Naive thymus-derived CD4-positive, alpha-beta T cell (primary cell): ENCODE data around the gene BTNL8. TPM values are rescaled to one million over a fixed set of nuclear protein-coding genes. Genes with fewer than 3 reads are reported as not detected.

Source experiments
- ATAC-seq: fragments of 150-1000 bp; cut with Tn5 transposase; 2 replicates; pipeline ENCODE4 v1.10.0; 2021; ENCODE audit warnings: mild to moderate bottlenecking, moderate library complexity
- CTCF ChIA-PET: fragments of 350-600 bp; sonication (Branson Sonifier 250); formaldehyde crosslinking; loops from one replicate; lab custom pipeline; 2021; ENCODE audit warnings: antibody characterized with exemption; lab: Charles Lee
- POLR2A ChIA-PET: fragments of 350-600 bp; sonication (Branson Sonifier 250); formaldehyde crosslinking; loops from one replicate; lab custom pipeline; 2021; ENCODE audit warnings: antibody characterized with exemption, inconsistent platforms; lab: Charles Lee
- DNase-seq, 9 donors: peaks; one replicate each; pipeline versions ENCODE4 v3.0.0 to v3.0.0-alpha.2; 2020 to 2022; ENCODE audit warnings: mixed read lengths in 1 of 9
- H3K27ac ChIP-seq: one replicate; pipeline ENCODE4 v1.7.0; 2013; ENCODE audit warnings: mild to moderate bottlenecking, low read depth, low read length, moderate library complexity
- H3K27me3 ChIP-seq, 2 donors: one replicate each; pipeline ENCODE4 v1.7.0; 2013; ENCODE audit warnings: low read length in 2 of 2, mild to moderate bottlenecking in 2 of 2, moderate library complexity in 2 of 2; ENCODE audit not compliant: control insufficient read depth in 2 of 2, insufficient read depth in 2 of 2
- H3K36me3 ChIP-seq, 3 experiments: 1 replicate in 2 of 3; 2 replicates in 1 of 3; pipeline ENCODE4 v1.7.0; 2013; ENCODE audit warnings: low read length in 3 of 3, mild to moderate bottlenecking in 3 of 3, moderate library complexity in 1 of 3; ENCODE audit not compliant: insufficient read depth in 3 of 3, control insufficient read depth in 2 of 3
- H3K4me1 ChIP-seq, 2 donors: one replicate each; pipeline ENCODE4 v1.7.0; 2013; ENCODE audit warnings: low read length in 2 of 2, mild to moderate bottlenecking in 2 of 2, moderate library complexity in 1 of 2; ENCODE audit not compliant: control insufficient read depth in 2 of 2, insufficient read depth in 2 of 2
- H3K4me3 ChIP-seq: 2 replicates; pipeline ENCODE4 v1.7.0; 2013; ENCODE audit warnings: mild to moderate bottlenecking, low read length
- H3K9me3 ChIP-seq, 3 experiments: 1 replicate in 2 of 3; 2 replicates in 1 of 3; pipeline ENCODE4 v1.7.0; 2013; ENCODE audit warnings: low read length in 3 of 3; ENCODE audit not compliant: control insufficient read depth in 2 of 3
- H3K27ac Mint-ChIP-seq, 9 donors: one replicate each; pipeline ENCODE4 v1.8.0; 2020 to 2022; ENCODE audit warnings: mixed read lengths in 9 of 9, mild to moderate bottlenecking in 8 of 9, moderate library complexity in 5 of 9, inconsistent platforms in 2 of 9
- H3K27me3 Mint-ChIP-seq, 5 donors: one replicate each; pipeline ENCODE4 v1.8.0; 2021 to 2022; ENCODE audit warnings: mixed read lengths in 5 of 5, mild to moderate bottlenecking in 1 of 5
- H3K36me3 Mint-ChIP-seq, 5 donors: one replicate each; pipeline ENCODE4 v1.8.0; 2020 to 2022; ENCODE audit warnings: mixed read lengths in 5 of 5, mild to moderate bottlenecking in 3 of 5, inconsistent platforms in 1 of 5
- H3K4me1 Mint-ChIP-seq, 7 donors: one replicate each; pipeline ENCODE4 v1.8.0; 2020 to 2022; ENCODE audit warnings: mixed read lengths in 7 of 7, mild to moderate bottlenecking in 3 of 7, inconsistent platforms in 1 of 7
- H3K4me3 Mint-ChIP-seq, 10 donors: one replicate each; pipeline ENCODE4 v1.8.0; 2020 to 2022; ENCODE audit warnings: mild to moderate bottlenecking in 10 of 10, mixed read lengths in 10 of 10, moderate library complexity in 6 of 10, inconsistent platforms in 2 of 10
- H3K9me3 Mint-ChIP-seq, 11 donors: one replicate each; pipeline ENCODE4 v1.8.0; 2020 to 2022; ENCODE audit warnings: mixed read lengths in 11 of 11, mild to moderate bottlenecking in 4 of 11, inconsistent platforms in 1 of 11, moderate library complexity in 1 of 11
- intact Hi-C, 2 donors: fragments of 100-400 bp; cut with micrococcal nuclease; formaldehyde crosslinking; loops; one replicate each; pipeline ENCODE4 v1.15.1; 2023
- polyA plus RNA-seq, 2 donors: library from polyadenylated mRNA; unstranded; fragments of 300-500 nt; fragmentation: Illumina TruSeq; gene quantifications; one replicate each; pipeline ENCODE4 v1.2.3, GENCODE V29; 2021
- total RNA-seq, 6 experiments: library from RNA in 5 of 6; stranded (reverse) in 5 of 6; gene quantifications; 1 replicate in 5 of 6; 2 replicates in 1 of 6; pipeline ENCODE4 v1.2.3 and lab custom pipeline; 2021 to 2026

The BTNL8 gene
- total and polyA plus RNA-seq, 7 experiments from 2014 or later = not detected

DNA sequence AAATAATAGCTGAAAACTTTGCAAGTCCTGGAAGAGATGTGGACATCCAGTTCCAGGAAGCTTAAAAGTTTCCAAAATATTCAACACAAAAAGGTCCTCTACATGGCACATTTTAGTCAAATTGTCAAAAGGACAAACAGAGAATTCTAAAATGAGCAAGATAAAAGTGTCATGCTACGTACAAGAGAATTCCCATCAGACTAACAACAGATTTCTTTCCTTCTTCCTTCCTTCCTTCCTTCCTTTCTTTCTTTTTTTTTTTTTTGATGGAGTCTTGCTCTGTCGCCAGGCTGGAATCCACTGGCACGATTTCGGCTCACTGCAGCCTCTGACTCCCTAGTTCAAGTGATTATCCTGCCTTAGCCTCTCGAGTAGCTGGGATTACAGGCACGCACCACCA is 39.3 kb downstream of the BTNL8 start:
- no peak for ATAC-seq
- POLR2A ChIA-PET = no interaction called here
- CTCF ChIA-PET = interaction anchor here (0.6 kb wide), 1 partner anchor 141 kb away, joined by 4 read pairs; no protein-coding TSS in a partner anchor
- Mint-ChIP-seq H3K27me3 (peaks cover 18 to 58% (median 36%) of the 10 kb centered on the region in 5 donors), H3K36me3 (peaks cover 0 to 24% (median 5%) of the 10 kb centered on the region in 5 donors), H3K9me3 (peaks cover 0 to 45% (median 29%) of the 10 kb centered on the region in 11 donors), H3K4me3 (no peak overlapping the region), H3K27ac (no peak overlapping the region), H3K4me1 (no peaks in the 10 kb centered on the region)
- no peaks in the 10 kb centered on the region for H3K36me3 ChIP-seq
- no peaks in the 10 kb centered on the region for H3K4me1 ChIP-seq
- peaks cover 0 to 20% (median 0%) of the 10 kb centered on the region in 3 experiments for H3K9me3 ChIP-seq
- H3K27me3 ChIP-seq = no peaks in the 10 kb centered on the region
- no peak overlapping the region for H3K4me3 ChIP-seq
- H3K27ac ChIP-seq = no peak overlapping the region
- intact Hi-C loops = no loop called here
- no peak for DNase-seq

DNA sequence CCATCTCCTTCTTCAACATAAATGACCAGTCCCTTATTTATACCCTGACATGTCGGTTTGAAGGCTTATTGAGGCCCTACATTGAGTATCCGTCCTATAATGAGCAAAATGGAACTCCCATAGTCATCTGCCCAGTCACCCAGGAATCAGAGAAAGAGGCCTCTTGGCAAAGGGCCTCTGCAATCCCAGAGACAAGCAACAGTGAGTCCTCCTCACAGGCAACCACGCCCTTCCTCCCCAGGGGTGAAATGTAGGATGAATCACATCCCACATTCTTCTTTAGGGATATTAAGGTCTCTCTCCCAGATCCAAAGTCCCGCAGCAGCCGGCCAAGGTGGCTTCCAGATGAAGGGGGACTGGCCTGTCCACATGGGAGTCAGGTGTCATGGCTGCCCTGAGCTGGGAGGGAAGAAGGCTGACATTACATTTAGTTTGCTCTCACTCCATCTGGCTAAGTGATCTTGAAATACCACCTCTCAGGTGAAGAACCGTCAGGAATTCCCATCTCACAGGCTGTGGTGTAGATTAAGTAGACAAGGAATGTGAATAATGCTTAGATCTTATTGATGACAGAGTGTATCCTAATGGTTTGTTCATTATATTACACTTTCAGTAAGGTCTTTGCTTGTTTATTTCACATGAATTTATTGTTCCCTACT is 51.5 kb downstream of the BTNL8 start:
- Histone ChIP-seq H3K4me1 (no peaks in the 10 kb centered on the region), H3K4me3 (no peak overlapping the region), H3K36me3 (no peaks in the 10 kb centered on the region), H3K27ac (no peak overlapping the region), H3K27me3 (no peaks in the 10 kb centered on the region), H3K9me3 (no peaks in the 10 kb centered on the region)
- Mint-ChIP-seq H3K27me3 (peaks cover 0 to 6% (median 3%) of the 10 kb centered on the region in 5 donors), H3K9me3 (peaks cover 0 to 1% (median 0%) of the 10 kb centered on the region in 11 donors), H3K27ac (no peak overlapping the region), H3K36me3 (no peaks in the 10 kb centered on the region), H3K4me1 (peaks cover 0 to 4% (median 0%) of the 10 kb centered on the region in 7 donors), H3K4me3 (no peak overlapping the region)
- CTCF ChIA-PET = no interaction called here
- intact Hi-C loops = no loop called here
- no peak for ATAC-seq
- POLR2A ChIA-PET = no interaction called here
- no peak for DNase-seq

DNA sequence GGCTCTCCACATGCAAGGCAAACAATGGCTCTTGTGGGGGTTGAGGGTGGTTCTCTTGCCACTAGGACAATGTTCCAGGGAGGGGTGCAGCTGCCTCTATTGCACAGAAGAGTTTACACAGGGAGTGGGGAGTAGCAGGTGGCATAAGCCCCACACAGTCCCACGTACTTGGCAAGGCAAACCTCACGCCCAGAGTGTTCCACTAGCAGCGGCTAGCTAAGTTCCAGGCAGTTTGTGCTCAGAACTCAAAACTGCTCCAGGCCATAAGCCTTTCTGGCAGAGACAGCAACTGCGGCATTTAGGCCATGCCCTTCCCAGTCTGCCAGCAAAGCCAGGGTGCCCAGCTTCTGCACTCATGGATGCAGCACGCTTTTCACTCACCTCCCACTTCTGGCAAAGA is 60.7 kb downstream of the BTNL8 start:
- Mint-ChIP-seq H3K36me3 (no peaks in the 10 kb centered on the region), H3K4me1 (peaks cover 6 to 24% (median 14%) of the 10 kb centered on the region in 7 donors), H3K27me3 (peaks cover 0 to 11% (median 0%) of the 10 kb centered on the region in 5 donors), H3K9me3 (peaks cover 0 to 2% (median 0%) of the 10 kb centered on the region in 11 donors), H3K27ac (peak overlapping the region in 1 of 9 donors; percentile 48), H3K4me3 (peak overlapping the region in 2 of 10 donors; percentile 28 to 43)
- Histone ChIP-seq H3K4me3 (no peak overlapping the region), H3K27ac (no peak overlapping the region), H3K9me3 (no peaks in the 10 kb centered on the region), H3K4me1 (peaks cover 0 to 13% of the 10 kb centered on the region in 2 donors), H3K36me3 (no peaks in the 10 kb centered on the region), H3K27me3 (no peaks in the 10 kb centered on the region)
- POLR2A ChIA-PET = no interaction called here
- CTCF ChIA-PET = no interaction called here
- ATAC-seq (no peak), DNase-seq (no peak)
- intact Hi-C loops = no loop called here

DNA sequence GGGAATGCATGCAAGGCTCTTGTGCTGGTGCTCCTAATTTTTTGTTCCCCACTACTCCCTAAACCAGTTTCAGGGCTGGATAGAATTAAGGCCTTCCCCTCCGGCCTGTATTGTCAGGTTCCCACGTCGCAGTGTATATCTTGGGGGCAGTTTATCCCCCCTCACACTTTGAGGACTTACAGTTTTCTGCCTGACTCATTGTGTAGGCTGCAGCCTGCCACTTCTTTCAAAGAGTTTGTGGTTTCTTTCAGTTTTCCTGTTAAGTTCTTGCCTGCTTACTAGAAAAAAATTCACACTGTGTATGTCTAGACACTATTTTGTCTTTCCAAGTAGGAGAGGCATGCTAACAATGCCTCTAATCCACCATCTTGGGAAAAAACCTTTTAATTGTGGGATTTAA is 61.2 kb downstream of the BTNL8 start:
- peaks cover 0 to 2% (median 0%) of the 10 kb centered on the region in 11 donors for H3K9me3 Mint-ChIP-seq
- H3K27me3 Mint-ChIP-seq = peaks cover 0 to 11% (median 0%) of the 10 kb centered on the region in 5 donors

DNA sequence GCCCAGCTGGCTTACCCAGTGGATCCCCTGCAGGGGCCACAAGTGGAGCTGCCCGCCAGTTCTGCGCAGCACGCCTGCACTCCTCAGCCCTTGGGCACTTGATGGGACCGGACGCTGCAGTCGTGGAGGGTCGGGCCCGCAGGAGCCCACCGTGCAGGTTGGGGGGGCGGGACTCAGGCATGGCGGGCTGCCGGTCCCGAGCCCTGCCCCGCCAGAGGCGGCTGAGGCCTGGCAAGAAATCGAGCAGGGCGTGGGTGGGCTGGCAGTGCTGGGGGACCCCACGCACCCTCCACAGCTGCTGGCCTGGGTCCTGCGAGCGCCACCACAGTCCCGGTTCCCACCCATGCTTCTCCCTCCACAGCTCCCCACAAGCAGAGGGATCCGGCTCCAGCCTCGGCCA is 70.4 kb downstream of the BTNL8 start:
- no peaks in the 10 kb centered on the region for H3K27me3 ChIP-seq

More for the DNA sequence above, 61.2 kb downstream of the BTNL8 start:
- peak in 1 of 9 donors; percentile 25 for DNase-seq
- H3K4me3 Mint-ChIP-seq = peak overlapping the region in 6 of 10 donors; percentile 19 to 43 (median 32)
- ATAC-seq = no peak
- H3K27ac ChIP-seq = no peak overlapping the region
- no peak overlapping the region for H3K4me3 ChIP-seq
- H3K36me3 ChIP-seq = no peaks in the 10 kb centered on the region
- no peaks in the 10 kb centered on the region for H3K36me3 Mint-ChIP-seq
- H3K4me1 Mint-ChIP-seq = peaks cover 6 to 24% (median 14%) of the 10 kb centered on the region in 7 donors
- intact Hi-C loops = no loop called here
- POLR2A ChIA-PET = no interaction called here
- H3K4me1 ChIP-seq = peaks cover 0 to 13% of the 10 kb centered on the region in 2 donors
- CTCF ChIA-PET = no interaction called here
- peak overlapping the region in 2 of 9 donors; percentile 33 to 46 for H3K27ac Mint-ChIP-seq
- no peaks in the 10 kb centered on the region for H3K9me3 ChIP-seq
- H3K27me3 ChIP-seq = no peaks in the 10 kb centered on the region

DNA sequence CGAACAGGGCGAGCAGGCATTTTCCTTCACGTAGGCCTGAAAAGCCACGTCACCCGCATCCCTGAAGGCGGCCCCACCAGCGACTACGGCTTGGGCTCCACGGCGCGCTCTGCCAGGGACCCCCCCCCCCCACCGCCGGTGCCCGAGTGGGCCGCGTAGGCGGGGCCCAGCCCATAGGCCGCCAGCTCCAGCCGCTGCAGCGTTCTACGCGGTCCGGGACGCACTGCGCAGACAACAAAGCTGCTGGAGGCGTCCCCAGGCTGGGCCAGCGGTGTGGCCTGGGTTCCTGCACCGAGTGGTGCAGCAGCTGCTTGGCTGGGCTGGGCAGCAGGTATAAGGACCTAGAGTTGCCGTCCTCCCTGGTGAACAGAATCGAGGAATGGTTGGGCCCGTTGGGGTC is 71.4 kb downstream of the BTNL8 start:
- H3K36me3 ChIP-seq = no peaks in the 10 kb centered on the region
- POLR2A ChIA-PET = no interaction called here

More for the DNA sequence above, 70.4 kb downstream of the BTNL8 start:
- ATAC-seq = no peak
- Histone ChIP-seq H3K4me3 (no peak overlapping the region), H3K4me1 (no peaks in the 10 kb centered on the region), H3K36me3 (no peaks in the 10 kb centered on the region), H3K27ac (no peak overlapping the region), H3K9me3 (no peaks in the 10 kb centered on the region)
- Mint-ChIP-seq H3K27ac (no peak overlapping the region), H3K36me3 (no peaks in the 10 kb centered on the region), H3K9me3 (peaks cover 0 to 4% (median 0%) of the 10 kb centered on the region in 11 donors), H3K27me3 (peaks cover 0 to 5% (median 0%) of the 10 kb centered on the region in 5 donors), H3K4me3 (no peak overlapping the region), H3K4me1 (no peaks in the 10 kb centered on the region)
- CTCF ChIA-PET = no interaction called here
- no peak for DNase-seq
- POLR2A ChIA-PET = no interaction called here
- intact Hi-C loops = no loop called here

More for the DNA sequence above, 71.4 kb downstream of the BTNL8 start:
- no peak overlapping the region for H3K4me3 Mint-ChIP-seq
- H3K27ac Mint-ChIP-seq = no peak overlapping the region
- no peaks in the 10 kb centered on the region for H3K4me1 ChIP-seq
- CTCF ChIA-PET = no interaction called here
- no peaks in the 10 kb centered on the region for H3K36me3 Mint-ChIP-seq
- no peaks in the 10 kb centered on the region for H3K9me3 ChIP-seq
- H3K4me1 Mint-ChIP-seq = peaks cover 0 to 8% (median 0%) of the 10 kb centered on the region in 7 donors
- no peak overlapping the region for H3K4me3 ChIP-seq
- no peak for ATAC-seq
- no peak overlapping the region for H3K27ac ChIP-seq
- DNase-seq = no peak
- peaks cover 0 to 4% (median 0%) of the 10 kb centered on the region in 11 donors for H3K9me3 Mint-ChIP-seq
- H3K27me3 ChIP-seq = no peaks in the 10 kb centered on the region
- peaks cover 0 to 5% (median 0%) of the 10 kb centered on the region in 5 donors for H3K27me3 Mint-ChIP-seq
- intact Hi-C loops = no loop called here
